Endothelial cell of umbilical vein (primary cell): ENCODE data around the gene NAALAD2. TPM values are rescaled to one million over a fixed set of nuclear protein-coding genes. Genes with fewer than 3 reads are reported as not detected.

Experiments used
- BruUV-seq: library from RNA; stranded (reverse); fragments of 400-500 nt; replicated peaks from 2 replicates; lab custom pipeline; 2021; lab: Mats Ljungman, UMichigan
- CTCF ChIA-PET: fragments of 300-600, 350-600 bp; sonication (Branson Sonifier 250); formaldehyde crosslinking; loops from one replicate; lab custom pipeline; 2021; ENCODE audit warnings: antibody characterized with exemption, inconsistent platforms; lab: Charles Lee
- POLR2A ChIA-PET: fragments of 300-600, 350-600 bp; sonication (Branson Sonifier 250); formaldehyde crosslinking; loops from one replicate; lab custom pipeline; 2021; ENCODE audit warnings: antibody characterized with exemption, inconsistent platforms; lab: Charles Lee
- DNase-seq: peaks from one replicate; pipeline ENCODE4 v3.0.0-alpha.2; 2011; ENCODE audit warnings: low read depth, low spot score
- FAIRE-seq: peaks from 2 replicates; lab custom pipeline; 2011; peaks lifted over from hg19 to GRCh38; lab: Jason Lieb, UNC
- H2AFZ ChIP-seq: 2 replicates; pipeline ENCODE4 v1.6.0; 2012; ENCODE audit warnings: low read depth, low read length, control low read depth, inconsistent platforms
- H3K27ac ChIP-seq: 2 replicates; pipeline ENCODE4 v1.5.1; 2011; ENCODE audit warnings: low read depth, mild to moderate bottlenecking, control low read depth, low read length, moderate library complexity; ENCODE audit not compliant: insufficient read depth
- H3K27me3 ChIP-seq, 2 experiments: 2 replicates each; pipeline versions ENCODE4 v1.6.0 to v1.6.1; 2011; ENCODE audit warnings: low read length in 2 of 2, mixed read lengths in 1 of 2; ENCODE audit not compliant: control insufficient read depth in 2 of 2, insufficient read depth in 2 of 2
- H3K36me3 ChIP-seq, 2 experiments: 2 replicates in 1 of 2; 3 replicates in 1 of 2; pipeline ENCODE4 v1.5.1; 2011; ENCODE audit warnings: low read length in 2 of 2, mild to moderate bottlenecking in 1 of 2, moderate library complexity in 1 of 2; ENCODE audit not compliant: control insufficient read depth in 2 of 2, insufficient read depth in 2 of 2; ENCODE audit errors: extremely low read depth in 1 of 2
- H3K4me1 ChIP-seq: 3 replicates; pipeline ENCODE4 v1.5.1; 2011; ENCODE audit warnings: mild to moderate bottlenecking, low read length; ENCODE audit not compliant: control insufficient read depth, insufficient read depth; ENCODE audit errors: extremely low read depth
- H3K4me2 ChIP-seq: 2 replicates; pipeline ENCODE4 v1.6.1; 2011; ENCODE audit warnings: low read length, control low read depth, mixed read lengths; ENCODE audit not compliant: insufficient read depth
- H3K4me3 ChIP-seq, 3 experiments: fragments of 200-600 bp in 1 of 3; sonication (generic), shearing (Covaris generic) in 1 of 3; replicated peaks in 1 of 3; 2 replicates each; pipeline ENCODE4 v1.5.1; 2011 to 2016; ENCODE audit warnings: control low read depth in 3 of 3, low read length in 3 of 3, mild to moderate bottlenecking in 2 of 3, inconsistent platforms in 1 of 3, low read depth in 1 of 3, moderate library complexity in 1 of 3; ENCODE audit not compliant: insufficient read depth in 1 of 3
- H3K79me2 ChIP-seq: 2 replicates; pipeline ENCODE4 v1.6.0; 2012; ENCODE audit warnings: low read length, inconsistent platforms; ENCODE audit not compliant: control insufficient read depth, insufficient read depth
- H3K9ac ChIP-seq: replicated peaks from 2 replicates; pipeline ENCODE3; 2011; ENCODE audit warnings: low read length, control low read depth; ENCODE audit not compliant: insufficient read depth; ENCODE audit errors: extremely low read depth
- H3K9me1 ChIP-seq: replicated peaks from 3 replicates; pipeline ENCODE4 v1.6.0; 2011; ENCODE audit warnings: mild to moderate bottlenecking, low read length; ENCODE audit not compliant: control insufficient read depth, insufficient read depth; ENCODE audit errors: extremely low read depth
- H3K9me3 ChIP-seq: replicated peaks from 2 replicates; pipeline ENCODE4 v1.5.1; 2012; ENCODE audit warnings: low read length, inconsistent platforms; ENCODE audit not compliant: control insufficient read depth, insufficient read depth
- H4K20me1 ChIP-seq: replicated peaks from 2 replicates; pipeline ENCODE3; 2011; ENCODE audit warnings: mild to moderate bottlenecking, low read length; ENCODE audit not compliant: control insufficient read depth, insufficient read depth; ENCODE audit errors: extremely low read depth
- EZH2 ChIP-seq: IDR thresholded peaks from 2 replicates; pipeline ENCODE4 v1.6.1; 2012; ENCODE audit warnings: borderline replicate concordance, low read depth, mild to moderate bottlenecking, moderate library complexity, low read length, inconsistent platforms; ENCODE audit not compliant: severe bottlenecking
- FOS ChIP-seq: IDR thresholded peaks from 2 replicates; pipeline ENCODE4 v1.6.1; 2011; ENCODE audit warnings: mild to moderate bottlenecking, low read length, moderate library complexity, borderline replicate concordance; ENCODE audit not compliant: insufficient read depth
- GATA2 ChIP-seq: IDR thresholded peaks from 2 replicates; pipeline ENCODE4 v1.7.0; 2011; ENCODE audit warnings: low read depth, mild to moderate bottlenecking, moderate library complexity, mixed read lengths, low read length; ENCODE audit not compliant: insufficient read length, insufficient read depth
- JUN ChIP-seq: IDR thresholded peaks from 2 replicates; pipeline ENCODE4 v1.6.1; 2011; ENCODE audit warnings: borderline replicate concordance, low read depth; ENCODE audit not compliant: insufficient read length, insufficient read depth
- MYC ChIP-seq: IDR thresholded peaks from one replicate; pipeline ENCODE4 v1.6.1; 2011; ENCODE audit warnings: mild to moderate bottlenecking, low read depth, low read length
- POLR2A ChIP-seq: IDR thresholded peaks from 2 replicates; pipeline ENCODE4 v1.6.1; 2012; ENCODE audit warnings: low read depth, mild to moderate bottlenecking, control low read depth, low read length
- POLR2AphosphoS5 ChIP-seq: IDR thresholded peaks from 2 replicates; pipeline ENCODE4 v1.6.1; 2012; ENCODE audit warnings: low read depth, mild to moderate bottlenecking, control low read depth, low read length, moderate library complexity; ENCODE audit not compliant: insufficient read depth
- dilution Hi-C: fragments of 300-500 bp; cut with MboI; formaldehyde crosslinking; loops from one replicate; pipeline ENCODE4 v1.15.0; 2019; ENCODE audit warnings: low sequenced_read_pairs; ENCODE audit not compliant: extremely low pct_ligation_motif_present
- intact Hi-C: fragments of 100-400 bp; cut with micrococcal nuclease; formaldehyde crosslinking; loops from one replicate; pipeline ENCODE4 v1.10.0; 2022
- polyA plus RNA-seq, 4 experiments: library from polyadenylated mRNA; depleted of rRNA in 3 of 4; stranded (reverse) in 3 of 4; unstranded in 1 of 4; fragments of >200 nt; gene quantifications; 2 replicates each; pipeline versions ENCODE4 v1.2.1 to v1.2.3, GENCODE V29; 2011 to 2012; ENCODE audit warnings: missing spikeins in 1 of 4
- total RNA-seq: library from RNA; stranded (reverse); gene quantifications from 2 replicates; pipeline ENCODE4 v1.2.3, GENCODE V29; 2021
- TF ChIP-seq, protein P1 (sequence below), 2 donors: IDR thresholded peaks; 1 replicate in 1 of 2; 2 replicates in 1 of 2; pipeline ENCODE4 v1.5.1; 2011; ENCODE audit warnings: low read length in 2 of 2, mild to moderate bottlenecking in 2 of 2, moderate library complexity in 2 of 2, control low read depth in 1 of 2, inconsistent platforms in 1 of 2, low read depth in 1 of 2; ENCODE audit not compliant: insufficient read depth in 1 of 2; ENCODE audit errors: extremely low read depth in 1 of 2
- TF ChIP-seq, protein P2 (sequence below): IDR thresholded peaks from 2 replicates; pipeline ENCODE4 v1.6.1; 2011; ENCODE audit not compliant: insufficient read depth, insufficient read length

NAALAD2 gene
- total and polyA plus RNA-seq, 2 donors (not counting 3 experiments of a cell fraction or from before 2014, with no cell fraction given) = 0.66 to 1.1 TPM

DNA sequence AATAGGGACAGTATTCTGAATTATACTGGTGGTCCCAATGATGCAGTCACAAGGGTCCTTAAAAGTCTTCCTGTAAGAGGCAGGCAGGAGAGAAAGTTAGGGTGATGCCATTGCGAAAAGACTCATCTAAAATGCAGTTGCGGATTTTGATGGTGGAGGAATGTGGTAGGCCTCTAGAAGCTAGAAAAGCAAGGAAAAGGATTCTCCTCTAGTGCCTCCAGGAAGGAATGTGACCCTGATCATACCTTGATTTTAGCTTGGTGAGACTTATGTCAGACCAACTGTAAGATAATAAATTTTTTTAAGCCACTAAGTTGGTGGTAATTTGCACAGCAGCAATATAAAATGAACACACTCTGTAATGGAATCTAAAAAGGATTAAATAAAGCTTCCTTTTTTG lies 54.5 kb downstream of the NAALAD2 start:
- Histone ChIP-seq H3K27ac (no peak overlapping the region), H3K4me1 (peaks cover 2% of the 10 kb centered on the region), H3K79me2 (no peaks in the 10 kb centered on the region), H3K9me3 (no peaks in the 10 kb centered on the region), H3K4me2 (no peak overlapping the region), H3K9ac (no peak overlapping the region), H3K27me3 (no peaks in the 10 kb centered on the region), H2AFZ (no peak overlapping the region), H4K20me1 (no peaks in the 10 kb centered on the region), H3K4me3 (no peak overlapping the region), H3K9me1 (no peaks in the 10 kb centered on the region), H3K36me3 (no peaks in the 10 kb centered on the region)
- dilution Hi-C loops (no loop called here), intact Hi-C loops (no loop called here)
- no peak for DNase-seq
- BruUV-seq = no TSS peak
- FAIRE-seq = no peak
- ChIA-PET CTCF (interaction anchor here (0.5 to 0.7 kb wide), 2 partner anchors 16 to 623 kb away, joined by 4 read pairs; no protein-coding TSS in a partner anchor), POLR2A (no interaction called here)
- TF ChIP-seq FOS (no peak), JUN (no peak), MYC (no peak), POLR2AphosphoS5 (no peak), POLR2A (no peak), GATA2 (no peak), EZH2 (no peak)
- TF ChIP-seq, protein P1, sequence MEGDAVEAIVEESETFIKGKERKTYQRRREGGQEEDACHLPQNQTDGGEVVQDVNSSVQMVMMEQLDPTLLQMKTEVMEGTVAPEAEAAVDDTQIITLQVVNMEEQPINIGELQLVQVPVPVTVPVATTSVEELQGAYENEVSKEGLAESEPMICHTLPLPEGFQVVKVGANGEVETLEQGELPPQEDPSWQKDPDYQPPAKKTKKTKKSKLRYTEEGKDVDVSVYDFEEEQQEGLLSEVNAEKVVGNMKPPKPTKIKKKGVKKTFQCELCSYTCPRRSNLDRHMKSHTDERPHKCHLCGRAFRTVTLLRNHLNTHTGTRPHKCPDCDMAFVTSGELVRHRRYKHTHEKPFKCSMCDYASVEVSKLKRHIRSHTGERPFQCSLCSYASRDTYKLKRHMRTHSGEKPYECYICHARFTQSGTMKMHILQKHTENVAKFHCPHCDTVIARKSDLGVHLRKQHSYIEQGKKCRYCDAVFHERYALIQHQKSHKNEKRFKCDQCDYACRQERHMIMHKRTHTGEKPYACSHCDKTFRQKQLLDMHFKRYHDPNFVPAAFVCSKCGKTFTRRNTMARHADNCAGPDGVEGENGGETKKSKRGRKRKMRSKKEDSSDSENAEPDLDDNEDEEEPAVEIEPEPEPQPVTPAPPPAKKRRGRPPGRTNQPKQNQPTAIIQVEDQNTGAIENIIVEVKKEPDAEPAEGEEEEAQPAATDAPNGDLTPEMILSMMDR (IDR thresholded peaks at IDR 0.05; ENCODE audit: extremely low read depth in 1 of 2, insufficient read depth in 1 of 2, low read depth in 1 of 2, low read length in 2 of 2) = no peak
- TF ChIP-seq, protein P2, sequence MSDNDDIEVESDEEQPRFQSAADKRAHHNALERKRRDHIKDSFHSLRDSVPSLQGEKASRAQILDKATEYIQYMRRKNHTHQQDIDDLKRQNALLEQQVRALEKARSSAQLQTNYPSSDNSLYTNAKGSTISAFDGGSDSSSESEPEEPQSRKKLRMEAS = no peak
